Measurements from ENCODE around the gene TRPM8. TPM values are rescaled to one million over a fixed set of nuclear protein-coding genes. Genes with fewer than 3 reads are reported as not detected.
"Not testable (repeated sequence)": the region's sequence is repeated elsewhere in the genome, so short reads cannot be mapped to it uniquely, and the experiment has no call there.

Gene TRPM8
- not detected for total RNA-seq
- long read RNA-seq = 0 reads

DNA sequence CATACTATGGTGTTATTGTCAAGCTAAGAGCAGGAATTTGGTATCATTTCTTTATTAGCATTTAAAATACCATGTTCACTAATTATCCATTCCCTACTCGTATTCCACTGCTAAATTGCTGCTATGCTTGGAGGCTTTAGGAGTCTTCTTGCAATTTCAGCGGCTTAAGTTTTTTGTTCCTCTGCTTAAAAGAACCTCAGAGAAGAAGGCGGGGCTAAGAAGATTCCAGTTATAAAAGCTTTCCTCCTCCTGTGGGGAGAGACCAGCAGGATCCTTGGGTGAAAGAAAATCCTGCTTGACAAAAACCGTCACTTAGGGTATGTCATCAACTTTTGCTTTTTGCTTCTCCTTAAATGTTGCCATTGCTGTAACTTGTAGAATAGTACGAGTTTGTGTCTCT, at the start of gene TRPM8:
TRPM8 (plus strand) TSS at position 258 of the 400 bp plus-strand sequence. CDS start 9,165 bp downstream, outside the sequence.
- DNase-seq (no peak), ATAC-seq (no peak)
- Histone ChIP-seq H3K4me3 (no peak within 1 kb of the TSS), H3K36me3 (no peaks in the 10 kb centered on the region), H3K27me3 (peaks cover 23% of the 10 kb centered on the region), H3K4me1 (no peaks in the 10 kb centered on the region), H3K9me3 (no peaks in the 10 kb centered on the region), H3K27ac (no peak within 1 kb of the TSS)
- intact Hi-C loops (cut with DNase I) = no loop called here
- TF ChIP-seq, protein P1, sequence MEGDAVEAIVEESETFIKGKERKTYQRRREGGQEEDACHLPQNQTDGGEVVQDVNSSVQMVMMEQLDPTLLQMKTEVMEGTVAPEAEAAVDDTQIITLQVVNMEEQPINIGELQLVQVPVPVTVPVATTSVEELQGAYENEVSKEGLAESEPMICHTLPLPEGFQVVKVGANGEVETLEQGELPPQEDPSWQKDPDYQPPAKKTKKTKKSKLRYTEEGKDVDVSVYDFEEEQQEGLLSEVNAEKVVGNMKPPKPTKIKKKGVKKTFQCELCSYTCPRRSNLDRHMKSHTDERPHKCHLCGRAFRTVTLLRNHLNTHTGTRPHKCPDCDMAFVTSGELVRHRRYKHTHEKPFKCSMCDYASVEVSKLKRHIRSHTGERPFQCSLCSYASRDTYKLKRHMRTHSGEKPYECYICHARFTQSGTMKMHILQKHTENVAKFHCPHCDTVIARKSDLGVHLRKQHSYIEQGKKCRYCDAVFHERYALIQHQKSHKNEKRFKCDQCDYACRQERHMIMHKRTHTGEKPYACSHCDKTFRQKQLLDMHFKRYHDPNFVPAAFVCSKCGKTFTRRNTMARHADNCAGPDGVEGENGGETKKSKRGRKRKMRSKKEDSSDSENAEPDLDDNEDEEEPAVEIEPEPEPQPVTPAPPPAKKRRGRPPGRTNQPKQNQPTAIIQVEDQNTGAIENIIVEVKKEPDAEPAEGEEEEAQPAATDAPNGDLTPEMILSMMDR (IDR thresholded peaks at IDR 0.05) = no peak

DNA sequence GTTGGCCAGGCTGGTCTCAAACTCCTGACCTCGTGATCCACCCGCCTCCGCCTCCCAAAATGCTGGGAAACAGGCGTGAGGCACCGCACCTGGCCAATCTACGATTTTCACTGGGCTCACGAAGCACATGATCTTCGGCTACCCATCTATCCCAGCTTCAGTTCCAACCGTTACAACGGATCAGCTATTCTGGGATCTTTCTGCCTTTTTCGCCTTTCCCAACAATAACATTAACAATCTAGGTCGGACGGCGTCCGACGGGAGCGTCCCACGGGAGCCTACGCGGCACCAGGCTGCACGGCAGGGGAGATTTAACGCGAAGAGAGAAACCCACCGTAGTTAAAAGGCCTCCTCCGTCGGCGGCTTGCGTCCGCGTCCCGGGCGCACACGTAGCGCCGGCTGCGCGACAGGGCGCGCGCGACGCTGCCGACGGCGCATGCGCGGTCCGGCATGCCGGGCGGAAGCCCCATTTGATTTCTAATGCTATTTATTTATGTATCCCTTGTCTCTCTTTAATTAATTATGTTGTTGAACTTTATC, 49.1 kb upstream of the TRPM8 start, which contains the start of gene MSL3B:
MSL3B (minus strand) TSS at position 394 of the 540 bp plus-strand sequence.
- TF ChIP-seq, protein P1 (IDR thresholded peaks at IDR 0.05) = no peak
- DNase-seq = peak; percentile 75

DNA sequence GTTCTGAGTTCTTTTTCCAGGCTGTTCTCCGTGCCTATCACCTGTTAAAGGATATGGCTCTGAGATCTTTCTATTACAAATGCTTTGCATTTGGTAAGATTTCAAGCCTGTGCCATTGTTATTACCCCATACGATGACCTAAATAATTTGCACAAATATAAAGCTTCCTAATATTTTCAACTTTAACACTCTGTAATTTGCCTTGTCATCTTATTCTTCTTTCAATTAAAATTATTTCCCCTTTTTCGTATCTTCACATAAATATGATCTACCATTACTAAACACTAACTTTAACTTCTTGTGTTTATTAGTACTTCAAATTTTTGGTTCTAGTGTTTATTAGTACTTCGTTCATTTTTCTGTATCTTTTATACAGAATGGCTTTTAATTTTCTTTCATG, 45.7 kb upstream of the TRPM8 start:
- Histone ChIP-seq H3K4me1 (no peaks in the 10 kb centered on the region), H3K4me3 (no peak overlapping the region), H3K9me3 (no peaks in the 10 kb centered on the region), H3K27ac (no peak overlapping the region), H3K27me3 (peaks cover 10% of the 10 kb centered on the region), H3K36me3 (no peaks in the 10 kb centered on the region)
- intact Hi-C loops (cut with DNase I) = no loop called here
- DNase-seq (no peak), ATAC-seq (no peak)
- TF ChIP-seq, protein P1 (IDR thresholded peaks at IDR 0.05) = no peak

More for the DNA sequence above, 49.1 kb upstream of the TRPM8 start, which contains the start of gene MSL3B:
- intact Hi-C loops (cut with DNase I) = no loop called here
- Histone ChIP-seq H3K36me3 (no peaks in the 10 kb centered on the region), H3K27me3 (peaks cover 4% of the 10 kb centered on the region), H3K4me1 (no peaks in the 10 kb centered on the region), H3K4me3 (peak within 1 kb of the TSS; percentile 55), H3K9me3 (no peaks in the 10 kb centered on the region), H3K27ac (no peak within 1 kb of the TSS)
- peak; percentile 77 for ATAC-seq

DNA sequence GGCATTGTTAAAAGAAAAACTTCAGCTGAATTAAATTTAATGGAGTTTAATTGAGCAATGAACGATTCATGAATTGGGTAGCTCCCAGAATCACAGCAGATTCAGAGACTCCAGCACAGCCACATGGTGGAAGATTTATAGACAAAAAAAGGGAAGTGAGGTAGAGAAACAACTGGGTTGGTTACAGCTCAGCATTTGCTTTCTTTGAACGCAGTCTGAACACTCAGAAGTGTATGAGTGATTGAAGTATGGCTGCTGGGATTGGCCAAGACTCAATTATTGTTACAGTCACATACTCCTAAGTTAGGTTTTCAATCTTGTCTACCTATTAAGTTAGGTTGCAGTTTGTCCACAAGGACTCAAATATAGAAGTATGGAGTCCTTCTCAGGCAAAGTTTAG, 45.0 kb upstream of the TRPM8 start:
- H3K4me3 ChIP-seq; DNase-seq; H3K9me3 ChIP-seq; H3K27ac ChIP-seq; H3K27me3 ChIP-seq; H3K36me3 ChIP-seq; H3K4me1 ChIP-seq; intact Hi-C loops (cut with DNase I); ATAC-seq: not testable (repeated sequence)

DNA sequence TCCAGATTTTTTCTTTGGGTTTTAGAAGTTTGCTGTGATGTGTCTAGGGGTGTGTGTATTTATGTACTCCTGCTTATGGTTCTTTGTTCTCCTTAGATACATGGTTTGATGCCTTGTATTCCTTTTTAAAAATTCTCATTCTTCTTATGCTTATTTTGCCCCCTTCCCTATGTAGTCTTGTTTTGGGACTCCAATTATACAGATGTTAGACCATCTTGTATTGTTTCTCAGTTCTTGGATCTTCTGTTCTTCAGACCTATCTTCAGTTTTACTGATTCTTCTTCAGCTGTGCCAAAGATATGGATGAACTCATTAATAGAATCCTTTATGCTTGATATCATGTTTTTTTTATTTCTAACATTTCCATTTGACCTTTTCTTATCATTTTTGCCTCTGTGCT, 34.8 kb upstream of the TRPM8 start:
- TF ChIP-seq, protein P1 (IDR thresholded peaks at IDR 0.05) = no peak
- Histone ChIP-seq H3K36me3 (no peaks in the 10 kb centered on the region), H3K4me1 (no peaks in the 10 kb centered on the region), H3K4me3 (no peak overlapping the region), H3K27me3 (peaks cover 13% of the 10 kb centered on the region), H3K27ac (no peak overlapping the region), H3K9me3 (peaks cover 17% of the 10 kb centered on the region)
- intact Hi-C loops (cut with DNase I) = no loop called here
- no peak for DNase-seq
- ATAC-seq = no peak

DNA sequence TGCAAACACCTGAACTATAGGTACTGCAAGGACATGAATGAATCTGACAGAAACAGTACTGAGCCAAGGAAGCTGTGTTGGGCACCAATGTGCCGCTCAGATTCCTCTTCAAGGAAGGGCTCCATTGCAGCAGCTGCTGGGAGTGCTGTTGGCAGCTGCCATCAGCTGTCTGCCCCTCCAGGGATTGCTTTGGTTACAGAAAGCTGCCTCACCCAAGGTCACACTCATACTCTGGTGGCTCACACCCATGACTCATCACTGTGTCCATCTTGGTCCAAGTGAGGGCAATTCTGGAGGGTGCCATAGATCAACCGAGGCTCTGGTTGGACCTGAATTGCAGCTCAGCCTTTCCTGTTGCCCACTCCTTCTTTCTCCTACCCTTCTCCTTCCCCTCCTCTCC, 24.4 kb upstream of the TRPM8 start:
- ATAC-seq (no peak), DNase-seq (no peak)
- Histone ChIP-seq H3K36me3 (no peaks in the 10 kb centered on the region), H3K27ac (no peak overlapping the region), H3K4me1 (no peaks in the 10 kb centered on the region), H3K27me3 (no peaks in the 10 kb centered on the region), H3K4me3 (no peak overlapping the region), H3K9me3 (no peaks in the 10 kb centered on the region)
- TF ChIP-seq, protein P1 (IDR thresholded peaks at IDR 0.05) = no peak
- intact Hi-C loops (cut with DNase I) = no loop called here

DNA sequence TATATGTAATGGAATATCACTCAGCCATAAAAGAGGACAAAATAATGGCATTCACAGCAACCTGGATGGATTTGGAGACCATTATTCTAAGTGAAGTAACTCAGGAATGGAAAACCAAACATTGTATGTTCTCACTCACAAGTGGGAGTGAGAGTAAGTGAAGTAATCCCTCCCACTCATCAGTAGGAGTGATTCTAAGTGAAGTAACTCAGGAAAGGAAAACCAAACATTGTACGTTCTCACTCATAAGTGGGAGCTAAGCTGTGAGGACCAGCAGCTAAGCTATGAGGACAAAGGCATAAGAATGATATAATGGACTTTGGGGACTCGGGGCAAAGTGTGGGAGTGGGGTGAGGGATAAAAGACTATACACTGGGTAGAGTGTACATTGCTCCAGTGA, 20.9 kb upstream of the TRPM8 start:
- ATAC-seq = peak; percentile 59

More for the DNA sequence above, 20.9 kb upstream of the TRPM8 start:
- H3K36me3 ChIP-seq; H3K27ac ChIP-seq; intact Hi-C loops (cut with DNase I); DNase-seq; H3K9me3 ChIP-seq; H3K4me1 ChIP-seq; H3K27me3 ChIP-seq; H3K4me3 ChIP-seq: not testable (repeated sequence)

Measured in upper lobe of right lung (tissue), 1 donor.